NK-92 (cell line): ENCODE measurements around the gene HAUS1.
A peak's percentile ranks its signal among the peaks of the same experiment; 100 is the strongest.
"Not testable (repeated sequence)": the region's sequence is repeated elsewhere in the genome, so short reads cannot be mapped to it uniquely, and the experiment has no call there.

Source experiments
- DNase-seq: peaks from one replicate; lab custom pipeline; 2025; ENCODE audit not compliant: unreplicated experiment; lab: John Stamatoyannopoulos, UW

The HAUS1 gene

DNA sequence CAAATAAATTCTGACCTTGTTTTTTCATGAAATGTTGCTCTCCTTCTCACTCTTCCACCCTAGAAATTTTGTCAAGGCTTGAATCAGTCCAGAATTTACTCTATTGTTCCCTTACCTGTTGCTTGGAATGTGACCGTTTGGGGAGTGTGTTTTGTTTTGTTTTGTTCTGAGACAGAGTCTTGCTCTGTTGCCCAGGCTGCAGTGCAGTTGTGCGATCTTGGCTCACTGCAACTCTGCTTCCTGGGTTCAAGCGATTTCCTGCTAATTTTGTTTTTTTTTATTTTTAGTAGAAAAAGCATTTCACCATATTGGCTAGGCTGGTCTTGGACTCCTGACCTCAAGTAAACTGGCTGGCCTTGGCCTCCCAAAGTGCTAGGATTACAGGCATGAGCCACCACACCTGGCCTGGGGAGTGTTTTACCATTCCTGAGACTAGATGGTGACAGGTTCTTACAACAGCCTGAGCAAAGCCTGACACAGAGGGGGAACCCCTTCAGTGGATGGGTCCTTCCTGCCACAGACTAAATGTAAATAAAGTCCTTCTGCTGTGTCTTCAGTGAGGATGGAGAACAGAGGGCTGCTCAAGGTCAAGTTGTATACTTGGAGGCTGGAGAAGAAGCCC, 52.0 kb downstream of the HAUS1 start:
- DNase-seq, result no peak

DNA sequence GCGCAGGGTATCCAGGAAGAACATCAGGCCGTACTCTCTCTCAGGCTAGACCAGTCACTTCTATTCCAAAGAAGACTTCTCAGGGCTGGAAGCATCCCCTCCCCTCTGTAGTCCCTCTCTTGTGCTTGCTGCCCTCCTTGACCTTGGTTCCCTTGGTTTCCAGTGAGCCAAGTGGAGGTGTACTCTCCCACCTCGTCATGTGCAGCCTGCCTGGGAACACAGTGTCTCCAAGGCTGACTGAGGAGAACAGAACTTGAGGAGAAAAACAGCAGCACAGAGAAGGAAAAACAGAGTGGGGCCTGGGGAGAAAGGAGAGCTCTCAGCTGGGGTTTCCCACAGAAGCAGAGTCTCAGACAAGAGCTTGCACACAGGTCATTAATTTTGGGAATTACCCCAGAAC, 52.7 kb downstream of the HAUS1 start:
- no peak for DNase-seq

DNA sequence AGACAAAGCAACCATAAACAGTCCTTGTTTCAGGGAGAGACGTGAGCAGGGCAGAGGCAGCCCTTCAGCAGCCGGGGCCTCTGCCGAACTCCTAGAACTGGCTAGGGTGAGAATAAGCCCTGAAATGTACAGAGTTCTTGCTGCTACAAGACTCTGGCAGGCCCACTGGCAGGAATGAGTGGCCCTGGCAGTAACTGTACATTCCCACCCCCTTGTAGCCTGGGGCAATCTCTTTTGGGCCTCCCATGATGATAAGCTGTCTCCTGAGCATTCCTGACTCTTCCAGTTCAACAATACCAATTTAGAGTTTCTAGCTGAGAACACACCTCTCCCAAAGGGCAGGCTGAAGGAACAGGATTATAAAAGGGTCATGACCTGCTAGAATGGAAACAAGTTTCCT, 54.3 kb downstream of the HAUS1 start:
- no peak for DNase-seq

DNA sequence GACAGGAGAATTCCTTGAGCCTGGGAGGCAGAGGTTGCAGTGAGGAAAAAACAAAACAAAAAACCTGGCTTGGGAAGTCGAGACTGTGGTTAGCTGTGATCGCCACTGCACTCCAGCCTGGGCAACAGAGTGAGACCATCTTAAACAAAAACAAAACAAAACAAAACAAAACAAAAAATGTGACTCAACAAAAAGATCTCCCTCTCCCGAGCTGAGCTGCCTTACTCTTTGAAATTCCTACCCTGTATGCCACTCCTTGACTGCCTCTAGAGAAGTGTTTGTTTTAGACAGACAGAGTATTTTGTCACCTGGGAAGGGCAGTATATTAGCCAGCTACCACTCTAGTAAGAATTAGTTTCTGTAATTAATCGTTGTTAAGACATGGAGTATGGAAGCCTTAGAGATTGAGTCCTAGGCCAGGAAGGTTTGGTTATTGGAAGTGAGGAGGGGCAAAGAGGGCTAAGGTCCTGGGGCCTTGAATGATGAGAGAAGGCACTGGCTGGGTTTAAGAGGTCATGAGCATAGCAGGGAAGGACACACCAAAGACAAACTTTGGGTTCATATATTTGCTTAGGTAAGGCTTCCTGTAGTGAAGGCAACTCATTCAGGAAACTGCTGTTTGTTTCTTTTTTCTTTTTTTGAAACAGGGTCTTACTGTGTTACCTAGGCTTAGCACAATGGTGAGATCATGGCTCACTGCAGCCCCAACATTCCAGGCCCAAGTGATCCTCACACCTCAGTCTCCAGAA, 56.0 kb downstream of the HAUS1 start:
- no peak for DNase-seq

DNA sequence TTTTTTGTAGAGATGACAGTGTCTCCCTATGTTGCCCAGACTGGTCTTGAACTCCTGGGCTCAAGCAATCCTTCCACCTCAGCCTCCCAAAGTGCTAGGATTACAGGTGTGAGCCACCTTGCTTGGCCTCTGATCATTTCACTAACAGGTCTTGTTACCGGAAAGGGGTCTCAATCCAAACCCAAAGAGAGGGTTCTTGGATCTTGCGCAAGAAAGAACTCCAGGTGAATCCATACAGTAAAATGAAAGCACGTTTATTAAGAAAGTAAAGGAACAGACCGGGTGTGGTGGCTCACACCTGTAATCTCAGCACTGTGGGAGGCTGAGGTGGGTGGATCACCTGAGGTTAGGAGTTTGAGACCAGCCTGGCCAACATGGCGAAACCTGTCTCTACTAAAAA, 56.7 kb downstream of the HAUS1 start:
- DNase-seq, result not testable (repeated sequence)

DNA sequence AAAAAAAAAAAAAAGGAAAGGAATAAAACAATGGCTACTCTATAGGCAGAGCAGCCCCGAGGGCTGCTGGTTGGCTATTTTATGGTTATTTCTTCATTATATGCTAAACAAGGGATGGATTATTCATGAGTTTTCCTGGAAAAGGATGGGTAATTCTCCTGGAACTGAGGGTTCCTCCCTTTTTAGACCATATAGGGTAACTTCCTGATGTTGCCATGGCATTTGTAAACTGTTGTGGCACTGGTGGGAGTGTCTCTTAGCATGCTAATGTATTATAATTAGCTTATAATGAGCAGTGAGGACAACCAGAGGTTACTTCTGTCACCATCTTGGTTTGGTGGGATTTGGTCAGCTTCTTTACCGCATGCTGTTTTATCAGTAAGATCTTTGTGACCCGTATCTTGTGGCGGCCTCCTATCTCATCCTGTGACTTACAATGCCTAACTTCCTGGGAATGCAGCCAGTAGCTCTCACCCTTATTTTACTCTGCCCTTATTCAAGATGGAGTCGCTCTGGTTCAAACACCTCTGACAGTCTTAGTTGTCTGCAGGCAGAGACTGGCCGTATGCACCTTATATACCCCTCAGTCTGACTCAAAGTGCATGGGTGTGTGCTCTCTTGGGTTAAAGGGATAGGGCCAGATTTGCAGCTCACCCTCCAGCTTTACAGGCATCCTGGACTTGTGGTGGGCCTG, 57.7 kb downstream of the HAUS1 start:
- DNase-seq, result no peak

DNA sequence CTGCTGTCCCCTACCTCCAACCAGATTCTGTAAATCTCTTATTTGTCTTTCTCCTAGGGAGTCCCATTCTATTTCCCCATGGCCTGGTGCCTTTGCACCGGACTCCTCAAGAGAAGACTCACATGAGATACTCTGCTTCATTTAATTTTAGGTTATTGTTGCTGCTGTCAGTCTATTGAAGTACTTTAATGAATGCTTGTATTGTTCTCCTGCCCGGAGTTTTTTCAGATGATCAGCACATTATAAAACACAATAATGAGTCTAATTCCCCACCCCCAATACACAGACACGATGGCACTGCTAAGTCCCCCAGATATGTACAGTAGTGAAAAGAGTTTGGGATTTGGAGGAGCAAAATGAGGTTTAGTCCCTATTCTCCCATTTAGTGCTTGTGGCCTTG, 58.9 kb downstream of the HAUS1 start:
- no peak for DNase-seq

DNA sequence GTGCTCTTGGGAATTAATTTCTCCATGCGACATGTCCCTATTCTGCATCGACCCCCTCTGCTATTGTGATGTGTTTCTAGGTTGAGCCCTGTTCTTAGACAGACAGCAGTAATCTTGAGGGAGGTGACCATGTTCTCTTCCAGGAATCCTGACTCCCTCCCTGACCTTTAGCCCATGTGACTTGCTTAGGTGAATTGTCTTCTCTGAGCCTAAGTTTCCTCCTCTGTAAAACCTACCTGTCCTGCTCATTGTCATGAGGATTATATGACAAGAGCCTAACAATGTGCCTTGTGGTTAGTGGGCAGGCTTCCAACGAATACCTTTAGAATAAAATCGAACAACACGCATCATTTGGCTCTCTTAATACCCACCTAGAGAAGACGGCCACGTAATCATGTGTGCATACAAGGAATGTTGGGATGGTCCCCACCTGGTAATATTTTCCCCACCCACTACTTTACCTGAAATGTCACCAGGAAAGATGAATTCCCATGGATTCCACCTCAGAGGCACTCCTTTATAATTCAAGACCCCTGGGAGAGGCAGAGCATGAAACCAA, 59.8 kb downstream of the HAUS1 start:
- no peak for DNase-seq

DNA sequence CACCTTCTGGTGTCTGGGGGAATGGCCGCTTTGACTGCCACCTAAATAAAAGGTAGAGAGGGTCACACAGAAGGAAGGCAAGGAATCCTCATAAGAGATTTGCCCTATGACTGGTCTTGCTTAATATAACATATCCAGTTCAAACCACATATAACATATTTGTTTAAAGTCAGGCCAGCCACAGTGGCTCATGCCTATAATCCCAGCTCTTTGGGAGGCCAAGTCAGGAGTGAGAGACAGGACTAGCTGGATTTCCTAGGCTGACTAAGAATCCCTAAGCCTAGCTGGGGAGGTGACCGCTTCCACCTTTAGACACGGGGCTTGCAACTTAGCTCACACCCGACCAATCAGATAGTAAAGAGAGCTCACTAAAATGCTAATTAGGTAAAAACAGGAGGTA, 60.3 kb downstream of the HAUS1 start:
- DNase-seq, result not testable (repeated sequence)

DNA sequence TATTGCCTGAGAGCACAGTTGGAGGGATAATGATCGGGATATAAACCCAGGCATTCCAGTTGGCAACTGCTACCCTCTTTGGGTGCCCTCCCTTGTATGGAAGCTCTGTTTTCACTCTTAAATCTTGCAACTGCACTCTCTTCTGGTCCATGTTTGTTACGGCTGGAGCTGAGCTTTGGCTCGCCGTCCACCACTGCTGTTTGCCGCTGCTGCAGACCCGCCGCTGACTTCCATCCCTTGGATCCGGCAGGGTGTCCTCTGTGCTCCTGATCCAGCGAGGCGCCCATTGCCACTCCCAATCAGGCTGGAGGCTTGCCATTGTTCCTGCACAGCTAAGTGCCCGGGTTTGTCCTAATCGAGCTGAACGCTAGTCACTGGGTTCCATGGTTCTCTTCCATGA, 60.7 kb downstream of the HAUS1 start:
- DNase-seq, result no peak

DNA sequence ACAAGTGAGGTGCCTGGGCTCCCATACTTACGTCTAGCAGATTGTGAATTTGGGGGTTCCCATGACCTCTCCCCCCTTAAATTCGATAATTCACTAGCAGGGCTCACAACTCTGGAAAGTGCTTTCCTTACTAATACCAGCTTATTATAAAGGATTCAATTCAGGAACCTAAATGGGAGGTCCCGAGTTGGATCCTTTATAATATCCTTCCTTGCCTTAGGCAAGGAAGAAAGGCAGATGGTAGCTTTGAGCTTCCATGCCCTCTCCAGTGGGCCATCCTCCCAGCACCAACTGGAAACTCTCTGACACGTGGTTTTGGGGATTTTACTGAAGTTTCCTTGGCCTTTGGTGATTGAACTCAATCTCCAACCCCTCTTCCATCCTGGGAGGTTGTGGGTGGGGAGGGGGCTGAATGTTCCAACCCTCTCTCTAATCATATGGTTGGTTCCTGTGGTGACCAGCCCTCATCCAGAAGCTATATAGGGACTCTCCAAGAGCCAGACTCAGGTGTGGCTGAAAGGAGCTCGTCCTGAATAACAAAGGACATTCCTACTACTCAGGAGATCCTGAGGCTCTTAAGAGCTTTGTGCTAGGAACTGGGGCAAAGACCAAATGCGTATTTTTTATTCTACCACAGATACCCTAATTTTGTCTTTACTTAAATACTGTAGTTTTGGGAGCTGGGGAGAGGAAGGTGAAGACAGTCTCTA, 62.2 kb downstream of the HAUS1 start:
- DNase-seq, result no peak

DNA sequence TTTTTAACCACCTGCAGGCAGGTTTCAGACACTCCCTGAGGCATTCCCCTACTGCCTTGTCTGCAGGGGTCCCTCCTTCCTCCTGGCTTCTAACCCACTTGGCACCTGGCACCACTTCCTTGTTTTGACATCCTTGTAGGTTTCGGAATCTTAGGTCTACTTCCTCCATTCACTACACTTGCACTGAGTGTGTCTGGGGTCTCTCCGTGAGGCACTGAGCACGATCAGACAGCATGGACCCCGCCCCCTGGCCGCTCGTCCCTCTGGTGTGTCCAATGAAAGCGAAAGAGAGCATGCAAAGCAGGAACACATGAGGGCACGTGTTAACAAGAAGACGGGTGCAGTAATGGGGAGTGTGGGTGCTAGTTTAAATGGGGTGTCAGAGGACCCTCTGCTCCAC, 63.8 kb downstream of the HAUS1 start:
- no peak for DNase-seq

DNA sequence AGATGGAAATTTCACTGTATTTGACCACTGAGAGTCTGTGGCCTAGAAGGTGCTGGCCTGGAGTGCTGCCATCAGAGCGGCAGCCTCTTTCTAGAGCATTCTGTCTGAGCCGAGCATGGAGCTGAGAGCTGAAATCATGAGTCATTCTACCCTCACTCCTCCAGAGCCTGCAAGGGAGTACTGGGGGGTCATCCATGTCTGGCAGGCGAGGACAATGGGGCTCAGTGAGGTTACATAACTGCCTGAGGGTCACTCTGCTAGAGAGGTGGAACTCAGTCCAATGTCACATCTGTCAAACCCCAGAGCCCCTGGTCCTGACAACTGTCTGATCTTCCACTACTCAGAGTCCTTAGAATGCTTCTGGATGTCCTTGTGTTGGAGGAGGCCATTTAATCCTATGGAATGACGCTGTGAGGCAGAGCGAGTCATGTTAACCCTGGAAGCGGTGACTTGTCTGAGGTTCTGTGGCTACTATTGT, 65.3 kb downstream of the HAUS1 start:
- no peak for DNase-seq

DNA sequence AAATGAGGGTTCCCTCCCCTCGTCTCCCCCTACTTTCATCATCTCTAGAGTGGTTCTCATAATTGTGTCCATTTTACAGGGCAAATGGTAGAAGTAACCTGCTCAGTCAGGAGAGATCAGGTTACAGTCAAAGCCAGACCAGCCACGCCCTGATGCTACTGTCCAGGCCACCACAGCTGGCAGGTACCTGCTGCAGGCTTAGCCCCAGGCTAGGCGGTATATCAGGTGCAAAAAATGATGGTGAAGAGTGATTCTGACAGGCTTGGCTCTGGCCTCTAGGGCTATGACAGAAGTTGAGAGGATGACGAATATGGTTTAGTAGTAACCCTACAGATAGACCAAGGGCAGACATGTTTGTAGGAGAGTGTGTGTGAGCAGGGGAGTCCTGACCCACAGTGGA, 67.1 kb downstream of the HAUS1 start:
- no peak for DNase-seq

DNA sequence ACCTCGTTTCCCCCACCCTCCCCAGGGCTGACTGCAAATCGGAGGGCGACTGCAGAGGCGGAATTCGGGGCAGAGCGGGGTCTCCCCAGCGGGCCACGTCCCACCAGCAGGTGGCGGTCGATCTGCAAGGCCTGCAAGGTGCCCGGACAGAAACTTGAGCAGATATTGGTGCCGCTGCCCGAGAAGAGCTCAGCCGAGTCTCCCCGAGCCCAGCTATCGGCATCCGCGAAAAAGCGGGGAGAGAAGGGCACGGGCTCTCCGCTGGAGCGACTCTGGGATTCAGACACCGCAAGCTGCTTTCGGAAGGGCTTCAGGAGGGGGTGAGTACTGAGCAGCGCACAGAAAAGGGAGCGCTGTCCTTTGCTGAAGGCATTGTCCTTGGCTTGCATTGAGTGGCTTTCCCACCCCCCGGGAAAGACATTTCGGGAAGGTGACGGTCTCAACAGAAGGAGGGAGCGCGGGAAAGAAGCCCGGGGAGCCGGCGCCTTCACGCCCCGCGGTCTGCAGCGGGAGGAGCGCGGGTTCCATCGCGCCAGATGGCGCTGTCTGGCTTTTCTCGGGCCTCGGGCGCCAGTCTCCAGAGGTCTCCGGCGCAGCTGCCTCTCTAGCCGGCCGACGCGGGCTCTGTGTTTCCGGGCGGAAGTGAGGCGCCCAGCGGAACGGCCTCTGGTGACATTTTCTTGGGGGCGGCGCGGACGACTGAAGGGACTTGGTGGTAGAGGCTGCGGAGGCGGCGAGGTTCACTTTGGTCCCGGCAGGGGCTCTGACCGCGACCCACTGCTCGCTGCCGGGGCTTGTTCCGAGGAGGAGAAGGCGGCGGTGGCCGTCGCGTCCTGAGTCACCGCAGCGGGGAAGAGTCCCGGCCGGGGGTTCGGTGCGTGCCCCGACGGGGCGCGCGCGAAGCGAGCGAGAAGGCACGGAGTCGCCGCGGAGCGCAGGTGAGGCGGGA, 69.5 kb downstream of the HAUS1 start:
- peak; percentile 33 for DNase-seq

DNA sequence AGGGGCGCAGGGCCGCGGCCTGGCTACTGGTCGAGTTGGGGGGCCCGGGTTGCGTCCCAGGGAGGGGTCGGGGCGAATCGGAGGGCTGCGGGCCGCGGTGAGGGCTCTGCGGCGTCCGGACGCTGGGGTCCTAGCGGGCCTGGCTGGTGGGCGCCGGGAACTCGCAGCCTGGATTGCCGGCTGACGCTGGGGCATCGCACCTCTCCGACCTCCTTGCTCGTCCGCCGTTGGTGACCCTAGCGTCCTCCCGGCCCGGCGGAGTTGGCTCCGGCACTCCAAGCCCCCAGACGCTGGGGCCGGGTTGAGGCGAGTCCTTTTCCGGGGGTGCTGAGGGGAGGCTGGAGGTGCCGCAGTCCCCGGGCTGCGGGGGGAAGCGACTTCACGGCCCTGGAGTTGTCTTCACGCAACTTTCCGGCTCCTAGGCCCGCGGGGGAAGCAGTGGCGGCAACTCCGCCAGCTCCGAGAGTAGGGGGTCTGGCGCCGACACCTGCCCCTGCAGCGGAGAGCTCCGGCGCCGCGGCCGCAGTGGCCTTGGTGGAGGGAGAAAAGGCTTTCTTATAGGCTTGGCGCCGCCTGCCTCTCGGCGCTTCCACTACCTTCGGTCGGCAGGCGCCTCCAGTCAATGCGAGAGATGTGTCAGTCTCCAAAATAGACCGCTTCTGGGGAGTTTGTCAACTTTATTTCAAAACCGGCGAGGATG, 70.3 kb downstream of the HAUS1 start:
- no peak for DNase-seq

DNA sequence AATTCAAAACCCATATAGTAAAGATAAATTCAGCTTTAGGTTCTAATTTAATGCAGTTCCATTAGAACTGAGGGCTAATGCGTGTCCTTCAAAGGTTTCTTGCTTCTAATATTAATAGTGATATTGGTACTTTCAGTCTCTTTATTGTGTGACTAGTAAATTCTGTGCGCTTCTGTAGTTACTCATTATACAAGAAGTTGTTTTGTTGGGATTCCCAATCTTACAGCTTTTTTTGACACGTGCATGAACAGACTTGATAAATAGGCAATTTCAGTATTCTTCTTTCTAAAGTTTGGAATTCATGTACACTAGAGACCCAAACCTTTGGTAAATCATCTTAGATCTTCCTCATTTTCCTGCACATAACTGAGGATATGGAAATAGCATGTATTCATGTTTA, 71.8 kb downstream of the HAUS1 start:
- DNase-seq, result no peak
